ENCODE results near the gene F11. TPM values are rescaled to one million over a fixed set of nuclear protein-coding genes. Genes with fewer than 3 reads are reported as not detected.

Gene F11
- 0.30 TPM for total RNA-seq
- long read RNA-seq = 0 reads

DNA sequence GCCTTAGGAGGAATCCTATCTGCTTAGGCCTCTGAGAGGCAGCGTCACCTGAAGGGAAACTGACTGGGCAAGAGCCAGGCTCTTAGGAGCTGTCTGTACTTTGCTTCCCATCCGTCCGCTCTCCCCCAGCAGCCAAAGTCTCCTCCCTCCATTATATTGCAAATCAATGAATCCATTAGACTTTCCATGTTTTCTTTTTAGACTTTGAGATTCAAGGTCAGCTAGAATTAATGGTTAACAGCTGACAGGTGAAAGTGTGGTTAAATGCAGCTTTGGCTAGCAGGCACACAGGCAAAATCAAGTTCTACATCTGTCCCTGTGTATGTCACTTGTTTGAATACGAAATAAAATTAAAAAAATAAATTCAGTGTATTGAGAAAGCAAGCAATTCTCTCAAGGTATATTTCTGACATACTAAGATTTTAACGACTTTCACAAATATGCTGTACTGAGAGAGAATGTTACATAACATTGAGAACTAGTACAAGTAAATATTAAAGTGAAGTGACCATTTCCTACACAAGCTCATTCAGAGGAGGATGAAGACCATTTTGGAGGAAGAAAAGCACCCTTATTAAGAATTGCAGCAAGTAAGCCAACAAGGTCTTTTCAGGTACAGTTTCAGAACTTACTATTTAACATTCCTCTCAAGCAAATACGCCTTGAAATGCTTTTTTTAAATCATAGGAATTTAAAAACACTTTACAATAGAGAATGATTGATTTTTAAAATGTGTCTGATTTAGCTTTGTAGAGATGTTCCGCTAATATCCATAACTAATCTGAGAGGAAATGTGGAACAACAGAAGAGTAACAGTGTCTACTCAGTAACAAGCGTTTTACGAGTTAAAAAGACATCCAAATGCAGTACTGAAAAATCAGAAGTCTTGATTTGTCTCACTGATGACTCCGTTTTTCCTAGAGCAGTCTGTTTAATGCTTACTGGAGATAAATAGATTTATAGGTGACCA lies at the start of gene F11:
Gene F11 (plus strand): TSS at position 507 of the 970 bp plus-strand sequence. CDS start 948 bp downstream, outside the sequence.
- DNase-seq = no peak
- no peaks in the 10 kb centered on the region for H3K36me3 ChIP-seq
- no peak within 1 kb of the TSS for H3K27ac ChIP-seq (replicated peaks)
- H3K4me1 ChIP-seq = no peaks in the 10 kb centered on the region
- TF ChIP-seq, protein P1, sequence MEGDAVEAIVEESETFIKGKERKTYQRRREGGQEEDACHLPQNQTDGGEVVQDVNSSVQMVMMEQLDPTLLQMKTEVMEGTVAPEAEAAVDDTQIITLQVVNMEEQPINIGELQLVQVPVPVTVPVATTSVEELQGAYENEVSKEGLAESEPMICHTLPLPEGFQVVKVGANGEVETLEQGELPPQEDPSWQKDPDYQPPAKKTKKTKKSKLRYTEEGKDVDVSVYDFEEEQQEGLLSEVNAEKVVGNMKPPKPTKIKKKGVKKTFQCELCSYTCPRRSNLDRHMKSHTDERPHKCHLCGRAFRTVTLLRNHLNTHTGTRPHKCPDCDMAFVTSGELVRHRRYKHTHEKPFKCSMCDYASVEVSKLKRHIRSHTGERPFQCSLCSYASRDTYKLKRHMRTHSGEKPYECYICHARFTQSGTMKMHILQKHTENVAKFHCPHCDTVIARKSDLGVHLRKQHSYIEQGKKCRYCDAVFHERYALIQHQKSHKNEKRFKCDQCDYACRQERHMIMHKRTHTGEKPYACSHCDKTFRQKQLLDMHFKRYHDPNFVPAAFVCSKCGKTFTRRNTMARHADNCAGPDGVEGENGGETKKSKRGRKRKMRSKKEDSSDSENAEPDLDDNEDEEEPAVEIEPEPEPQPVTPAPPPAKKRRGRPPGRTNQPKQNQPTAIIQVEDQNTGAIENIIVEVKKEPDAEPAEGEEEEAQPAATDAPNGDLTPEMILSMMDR (IDR thresholded peaks at IDR 0.05; ENCODE audit: borderline replicate concordance) = no peak
- H3K27me3 ChIP-seq (ENCODE audit: low read depth) = peaks cover 16% of the 10 kb centered on the region
- H3K4me3 ChIP-seq = no peak within 1 kb of the TSS
- H3K9me3 ChIP-seq (replicated peaks) = no peaks in the 10 kb centered on the region
- intact Hi-C loops (cut with micrococcal nuclease) = no loop called here

- intact Hi-C loops (cut with micrococcal nuclease) = no loop called here
- H3K36me3 ChIP-seq = no peaks in the 10 kb centered on the region
- H3K4me3 ChIP-seq = no peak overlapping the region
- no peaks in the 10 kb centered on the region for H3K9me3 ChIP-seq (replicated peaks)
- no peaks in the 10 kb centered on the region for H3K27me3 ChIP-seq (ENCODE audit: low read depth)
- H3K4me1 ChIP-seq = no peaks in the 10 kb centered on the region
- no peak overlapping the region for H3K27ac ChIP-seq (replicated peaks)
- TF ChIP-seq, protein P1 (IDR thresholded peaks at IDR 0.05; ENCODE audit: borderline replicate concordance) = no peak
- no peak for DNase-seq
Observed at GRCh38 chr4:186216465-186217024, 49.4 kb upstream of the F11 start.

GRCh38 chr4:186217733-186218293 lies 48.2 kb upstream of the F11 start:
- intact Hi-C loops (cut with micrococcal nuclease) = no loop called here
- no peaks in the 10 kb centered on the region for H3K4me1 ChIP-seq
- TF ChIP-seq, protein P1 (IDR thresholded peaks at IDR 0.05; ENCODE audit: borderline replicate concordance) = no peak

GRCh38 chr4:186221624-186222023 lies 44.4 kb upstream of the F11 start:
- Histone ChIP-seq H3K4me3 (no peak overlapping the region), H3K9me3 (replicated peaks) (peaks cover 20% of the 10 kb centered on the region), H3K27ac (replicated peaks) (no peak overlapping the region), H3K4me1 (no peaks in the 10 kb centered on the region), H3K27me3 (ENCODE audit: low read depth) (no peaks in the 10 kb centered on the region), H3K36me3 (no peaks in the 10 kb centered on the region)
- intact Hi-C loops (cut with micrococcal nuclease) = no loop called here
- no peak for DNase-seq
- TF ChIP-seq, protein P1 (IDR thresholded peaks at IDR 0.05; ENCODE audit: borderline replicate concordance) = no peak

More at GRCh38 chr4:186217733-186218293, 48.2 kb upstream of the F11 start:
- Histone ChIP-seq H3K27me3 (ENCODE audit: low read depth) (no peaks in the 10 kb centered on the region), H3K27ac (replicated peaks) (no peak overlapping the region), H3K4me3 (no peak overlapping the region), H3K9me3 (replicated peaks) (no peaks in the 10 kb centered on the region), H3K36me3 (no peaks in the 10 kb centered on the region)
- no peak for DNase-seq

DNA sequence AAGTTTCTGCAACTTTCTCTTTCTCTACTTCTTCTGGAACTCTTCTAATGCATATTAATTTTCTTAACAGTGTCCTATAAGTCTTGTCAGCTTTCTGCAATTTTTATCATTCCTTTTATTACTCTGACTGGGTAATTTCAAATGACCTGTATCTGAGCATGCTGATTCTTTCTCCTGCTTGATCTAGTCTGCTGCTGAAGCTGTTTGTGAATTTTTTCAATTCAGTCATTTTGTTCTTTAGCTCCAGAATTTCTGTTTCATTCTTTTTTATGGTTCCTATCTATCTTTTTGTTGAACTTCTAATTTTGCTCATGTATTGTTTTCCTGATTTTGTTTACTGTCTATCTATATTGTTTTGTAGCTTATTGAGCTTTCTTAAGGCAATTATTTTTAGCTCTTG lies 40.1 kb upstream of the F11 start:
- H3K9me3 ChIP-seq (replicated peaks) = peaks cover 20% of the 10 kb centered on the region
- no peak for DNase-seq
- no peak overlapping the region for H3K4me3 ChIP-seq
- no peak overlapping the region for H3K27ac ChIP-seq (replicated peaks)
- peaks cover 17% of the 10 kb centered on the region for H3K4me1 ChIP-seq
- TF ChIP-seq, protein P1 (IDR thresholded peaks at IDR 0.05; ENCODE audit: borderline replicate concordance) = no peak
- no peaks in the 10 kb centered on the region for H3K27me3 ChIP-seq (ENCODE audit: low read depth)
- H3K36me3 ChIP-seq = no peaks in the 10 kb centered on the region
- intact Hi-C loops (cut with micrococcal nuclease) = no loop called here

All from left ventricle myocardium inferior (tissue), 1 donor.